GM19328 (cell line): ENCODE measurements around the gene CCDC124.

Experiments used
- ATAC-seq: cut with Tn5 transposase; IDR thresholded peaks from one replicate; pipeline ENCODE4 v1.9.1; 2021; ENCODE audit warnings: mild to moderate bottlenecking, moderate library complexity; ENCODE audit not compliant: unreplicated experiment

CCDC124 gene

GRCh38 chr19:17951990-17952976 is 19.5 kb downstream of the CCDC124 start:
- no peak for ATAC-seq

- ATAC-seq = no peak
Observed at GRCh38 chr19:17953316-17953801, 20.5 kb downstream of the CCDC124 start.

GRCh38 chr19:17953869-17954268 is 21.1 kb downstream of the CCDC124 start:
- no peak for ATAC-seq

GRCh38 chr19:17954401-17954800 is 21.6 kb downstream of the CCDC124 start:
- ATAC-seq = no peak

GRCh38 chr19:17957149-17957849 is 24.5 kb downstream of the CCDC124 start:
- no peak for ATAC-seq

GRCh38 chr19:17957885-17958284 is 25.1 kb downstream of the CCDC124 start:
- no peak for ATAC-seq

GRCh38 chr19:17963936-17964691 is 31.3 kb downstream of the CCDC124 start:
- ATAC-seq = no peak

- no peak for ATAC-seq
Observed at GRCh38 chr19:17965370-17966128, 32.7 kb downstream of the CCDC124 start.

GRCh38 chr19:17966129-17966483 is 33.3 kb downstream of the CCDC124 start:
- no peak for ATAC-seq

- ATAC-seq = no peak
Observed at GRCh38 chr19:17966550-17967256, 33.9 kb downstream of the CCDC124 start, which contains the start of gene KCNN1. Gene KCNN1 (plus strand): TSS chr19:17967107. CDS start chr19:17973889, 6,782 bp downstream.

- ATAC-seq = no peak
Observed at GRCh38 chr19:17967257-17968051, 34.6 kb downstream of the CCDC124 start.

GRCh38 chr19:17968362-17968761 is 35.5 kb downstream of the CCDC124 start:
- no peak for ATAC-seq

- no peak for ATAC-seq
Observed at GRCh38 chr19:17969096-17969792, 36.4 kb downstream of the CCDC124 start.

- no peak for ATAC-seq
Observed at GRCh38 chr19:17972230-17972629, 39.4 kb downstream of the CCDC124 start.

- ATAC-seq = no peak
Observed at GRCh38 chr19:17973759-17974158, 40.9 kb downstream of the CCDC124 start.

- no peak for ATAC-seq
Observed at GRCh38 chr19:17974551-17974950, 41.7 kb downstream of the CCDC124 start.

GRCh38 chr19:17975032-17975431 is 42.2 kb downstream of the CCDC124 start:
- no peak for ATAC-seq

- no peak for ATAC-seq
Observed at GRCh38 chr19:17977021-17977420, 44.2 kb downstream of the CCDC124 start.
